ENCODE results near the gene POU2F1.

Gene POU2F1

GRCh38 chr1:167454894-167455785 lies 234.5 kb downstream of the POU2F1 start:
- DNase-seq (ENCODE audit: low read depth), result no peak
- no peak for TF ChIP-seq CTCF (IDR thresholded peaks at IDR 0.05; ENCODE audit: control insufficient read depth, extremely low read depth, insufficient read depth)
- H3K4me3 ChIP-seq (ENCODE audit: low read depth, low read length), result peak overlapping the region; percentile 45

- no peak overlapping the region for H3K4me3 ChIP-seq (ENCODE audit: low read depth, low read length)
- TF ChIP-seq CTCF (IDR thresholded peaks at IDR 0.05; ENCODE audit: control insufficient read depth, extremely low read depth, insufficient read depth), result no peak
- DNase-seq (ENCODE audit: low read depth), result no peak
Measured at GRCh38 chr1:167455786-167456446, 235.2 kb downstream of the POU2F1 start.

GRCh38 chr1:167456524-167456923 lies 235.8 kb downstream of the POU2F1 start:
- no peak overlapping the region for H3K4me3 ChIP-seq (ENCODE audit: low read depth, low read length)
- no peak for TF ChIP-seq CTCF (IDR thresholded peaks at IDR 0.05; ENCODE audit: control insufficient read depth, extremely low read depth, insufficient read depth)
- no peak for DNase-seq (ENCODE audit: low read depth)

GRCh38 chr1:167456926-167457325 lies 236.2 kb downstream of the POU2F1 start:
- TF ChIP-seq CTCF (IDR thresholded peaks at IDR 0.05; ENCODE audit: control insufficient read depth, extremely low read depth, insufficient read depth), result no peak
- DNase-seq (ENCODE audit: low read depth), result no peak

GRCh38 chr1:167457936-167458584 lies 237.4 kb downstream of the POU2F1 start:
- no peak for DNase-seq (ENCODE audit: low read depth)
- no peak overlapping the region for H3K4me3 ChIP-seq (ENCODE audit: low read depth, low read length)
- no peak for TF ChIP-seq CTCF (IDR thresholded peaks at IDR 0.05; ENCODE audit: control insufficient read depth, extremely low read depth, insufficient read depth)

More at GRCh38 chr1:167456926-167457325, 236.2 kb downstream of the POU2F1 start:
- no peak overlapping the region for H3K4me3 ChIP-seq (ENCODE audit: low read depth, low read length)

GRCh38 chr1:167460836-167461235 lies 240.2 kb downstream of the POU2F1 start:
- H3K4me3 ChIP-seq (ENCODE audit: low read depth, low read length), result no peak overlapping the region
- no peak for DNase-seq (ENCODE audit: low read depth)
- TF ChIP-seq CTCF (IDR thresholded peaks at IDR 0.05; ENCODE audit: control insufficient read depth, extremely low read depth, insufficient read depth), result no peak
